ENCODE data around the gene DUSP10.

DNA sequence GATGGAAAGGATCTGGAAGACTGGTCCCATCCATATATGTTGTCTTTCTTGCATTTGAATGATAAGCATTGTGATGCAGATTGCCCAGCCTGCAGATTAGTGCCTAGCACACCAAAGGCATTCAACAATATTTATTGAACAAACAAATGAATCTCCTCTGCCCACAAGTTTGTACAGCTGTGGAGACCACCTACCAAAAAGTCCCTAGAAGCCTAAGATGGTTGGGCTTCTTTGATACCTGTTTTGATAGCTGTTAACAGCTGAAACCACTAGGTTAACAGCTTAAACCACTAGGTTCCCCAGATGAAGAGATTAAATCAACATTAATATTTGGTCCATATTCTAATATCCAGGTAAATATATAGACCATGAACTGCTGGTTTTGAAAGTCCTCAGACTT is 9.8 kb downstream of the DUSP10 start:
- TF ChIP-seq, protein P1, sequence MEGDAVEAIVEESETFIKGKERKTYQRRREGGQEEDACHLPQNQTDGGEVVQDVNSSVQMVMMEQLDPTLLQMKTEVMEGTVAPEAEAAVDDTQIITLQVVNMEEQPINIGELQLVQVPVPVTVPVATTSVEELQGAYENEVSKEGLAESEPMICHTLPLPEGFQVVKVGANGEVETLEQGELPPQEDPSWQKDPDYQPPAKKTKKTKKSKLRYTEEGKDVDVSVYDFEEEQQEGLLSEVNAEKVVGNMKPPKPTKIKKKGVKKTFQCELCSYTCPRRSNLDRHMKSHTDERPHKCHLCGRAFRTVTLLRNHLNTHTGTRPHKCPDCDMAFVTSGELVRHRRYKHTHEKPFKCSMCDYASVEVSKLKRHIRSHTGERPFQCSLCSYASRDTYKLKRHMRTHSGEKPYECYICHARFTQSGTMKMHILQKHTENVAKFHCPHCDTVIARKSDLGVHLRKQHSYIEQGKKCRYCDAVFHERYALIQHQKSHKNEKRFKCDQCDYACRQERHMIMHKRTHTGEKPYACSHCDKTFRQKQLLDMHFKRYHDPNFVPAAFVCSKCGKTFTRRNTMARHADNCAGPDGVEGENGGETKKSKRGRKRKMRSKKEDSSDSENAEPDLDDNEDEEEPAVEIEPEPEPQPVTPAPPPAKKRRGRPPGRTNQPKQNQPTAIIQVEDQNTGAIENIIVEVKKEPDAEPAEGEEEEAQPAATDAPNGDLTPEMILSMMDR (IDR thresholded peaks at IDR 0.05): no peak
- TF ChIP-seq POLR2A (IDR thresholded peaks at IDR 0.05): no peak

Measured in tibial nerve (tissue), 3 donors.